Pancreas (tissue), 10 donors: ENCODE data around the gene TYK2. TPM values are rescaled to one million over a fixed set of nuclear protein-coding genes. Genes with fewer than 3 reads are reported as not detected.

Experiments
- ATAC-seq, 4 donors: fragments of 200-7000 bp; cut with Tn5 transposase; one replicate each; pipeline versions ENCODE4 v1.8.0 to v1.9.1; 2020; ENCODE audit warnings: mild to moderate bottlenecking in 4 of 4, moderate library complexity in 4 of 4
- DNase-seq, 6 donors: peaks; one replicate each; pipeline ENCODE4 v3.0.0-alpha.2; 2020
- FAIRE-seq: peaks from 2 replicates; lab custom pipeline; 2012; peaks lifted over from hg19 to GRCh38; lab: Jason Lieb, UNC
- H3K27ac ChIP-seq, 4 donors: fragments of 200-600 bp; sonication (generic); 1 replicate in 3 of 4; 2 replicates in 1 of 4; pipeline versions ENCODE4 v1.5.0 to v1.8.0; 2020
- H3K27me3 ChIP-seq, 4 donors: fragments of 200-600 bp; one replicate each; pipeline ENCODE4 v1.8.0; 2021
- H3K36me3 ChIP-seq, 3 donors: fragments of 200-600 bp; sonication (generic) in 1 of 3; one replicate each; pipeline versions ENCODE4 v1.5.0 to v1.8.0; 2020 to 2021
- H3K4me1 ChIP-seq, 3 donors: fragments of 200-600 bp; one replicate each; pipeline ENCODE4 v1.8.0; 2021
- H3K4me3 ChIP-seq, 4 donors: fragments of 200-600 bp; sonication (generic) in 2 of 4; one replicate each; pipeline versions ENCODE4 v1.5.0 to v1.8.0; 2020 to 2021
- H3K9me3 ChIP-seq, 4 donors: fragments of 200-600 bp; one replicate each; pipeline ENCODE4 v1.8.0; 2021
- WGBS, 2 donors: extraction: QIAGEN DNeasy Blood & Tissue Kit; methylation state at CpG; one replicate each; pipeline ENCODE4 v1.1.7; 2013; 5-methylcytosine and 5-hydroxymethylcytosine counted together
- intact Hi-C, 3 donors: fragments of 100-400 bp; cut with DNase I; formaldehyde crosslinking; loops; one replicate each; pipeline versions ENCODE4 v1.11.1 to v1.14.2; 2022
- polyA plus RNA-seq, 2 donors: library from polyadenylated mRNA; stranded (reverse); fragments of 200-250 nt; gene quantifications; one replicate each; pipeline ENCODE4 v1.2.3, GENCODE V29; 2013
- total RNA-seq, 6 donors: library from RNA; stranded (reverse); fragmentation: NEBNext Ultra II Directional in 4 of 6; extraction: Animal tissue kit (Norgen Biotek cat#: 25700) in 4 of 6; gene quantifications; one replicate each; pipeline versions ENCODE4 v1.2.1 to v1.2.4, GENCODE V29; 2021 to 2023
- TF ChIP-seq, protein P1 (sequence below), 4 donors: fragments of 200-600 bp; sonication (generic) in 3 of 4; IDR thresholded peaks; one replicate each; pipeline versions ENCODE4 v1.5.0 to v1.8.0; 2021; ENCODE audit warnings: antibody characterized with exemption in 4 of 4
- donor health status: healthy with polysubstance abuse.
- donor health status: DM: no; HTN: no; CAD: no; lungs with moderate emphysema.
- donor health status: DM: no; HTN: no; CAD: no.
- donor health status: control.
- donor health status: control.
- donor health status: Bipolar disorder and iron deficiency.
- donor health status: DM: yes; HTN: yes; CAD: no.
- donor health status: DM: no; HTN: no; CAD: no.
- donor health status: DM: no; HTN: no; CAD: no.
- donor health status: DM: yes; HTN: yes; CAD: no.

The TYK2 gene
- total and polyA plus RNA-seq, 8 donors, result 42.5 to 302 (median 57.6) TPM

GRCh38 chr19:10352764-10353671 lies 27.4 kb downstream of the TYK2 start:
- Histone ChIP-seq H3K4me1 (no peaks in the 10 kb centered on the region), H3K4me3 (no peak overlapping the region), H3K36me3 (peaks cover 0 to 17% (median 2%) of the 10 kb centered on the region in 3 donors), H3K27me3 (no peaks in the 10 kb centered on the region), H3K27ac (no peak overlapping the region), H3K9me3 (no peaks in the 10 kb centered on the region)
- FAIRE-seq, result no peak
- peak; percentile 23 to 62 (median 45) for ATAC-seq
- intact Hi-C loops, result no loop called here
- TF ChIP-seq, protein P1, sequence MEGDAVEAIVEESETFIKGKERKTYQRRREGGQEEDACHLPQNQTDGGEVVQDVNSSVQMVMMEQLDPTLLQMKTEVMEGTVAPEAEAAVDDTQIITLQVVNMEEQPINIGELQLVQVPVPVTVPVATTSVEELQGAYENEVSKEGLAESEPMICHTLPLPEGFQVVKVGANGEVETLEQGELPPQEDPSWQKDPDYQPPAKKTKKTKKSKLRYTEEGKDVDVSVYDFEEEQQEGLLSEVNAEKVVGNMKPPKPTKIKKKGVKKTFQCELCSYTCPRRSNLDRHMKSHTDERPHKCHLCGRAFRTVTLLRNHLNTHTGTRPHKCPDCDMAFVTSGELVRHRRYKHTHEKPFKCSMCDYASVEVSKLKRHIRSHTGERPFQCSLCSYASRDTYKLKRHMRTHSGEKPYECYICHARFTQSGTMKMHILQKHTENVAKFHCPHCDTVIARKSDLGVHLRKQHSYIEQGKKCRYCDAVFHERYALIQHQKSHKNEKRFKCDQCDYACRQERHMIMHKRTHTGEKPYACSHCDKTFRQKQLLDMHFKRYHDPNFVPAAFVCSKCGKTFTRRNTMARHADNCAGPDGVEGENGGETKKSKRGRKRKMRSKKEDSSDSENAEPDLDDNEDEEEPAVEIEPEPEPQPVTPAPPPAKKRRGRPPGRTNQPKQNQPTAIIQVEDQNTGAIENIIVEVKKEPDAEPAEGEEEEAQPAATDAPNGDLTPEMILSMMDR (IDR thresholded peaks at IDR 0.05), result no peak
- DNase-seq, result peak in 2 of 6 donors; percentile 43 to 76
- 85 to 86% methylated on average over 55 to 63 of the region's 63 CpGs for WGBS, 2 donors

DNA sequence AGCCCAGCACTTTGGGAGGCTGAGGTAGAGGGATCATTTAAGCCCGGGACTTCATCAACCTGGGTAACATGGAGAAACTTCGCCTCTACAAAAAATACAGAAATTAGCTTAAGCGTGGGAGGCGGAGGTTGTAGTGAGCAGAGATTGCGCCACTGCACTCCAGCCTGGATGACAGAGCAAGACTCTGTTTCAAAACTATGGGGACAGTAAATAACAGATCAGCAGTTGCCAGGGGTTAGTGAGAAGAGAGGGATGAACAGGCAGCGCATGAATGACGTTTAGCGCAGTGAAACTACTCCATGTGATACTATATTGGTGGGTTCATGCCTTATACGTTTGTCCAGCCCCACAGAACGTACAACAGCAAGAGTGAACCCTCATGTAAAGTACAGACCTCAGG lies 33.9 kb downstream of the TYK2 start:
- H3K27ac ChIP-seq, result peak overlapping the region in 2 of 4 donors; percentile 11 to 50
- no peaks in the 10 kb centered on the region for H3K36me3 ChIP-seq
- TF ChIP-seq, protein P1 (IDR thresholded peaks at IDR 0.05), result no peak
- intact Hi-C loops, result no loop called here
- FAIRE-seq (no peak), ATAC-seq (peak in 3 of 4 donors; percentile 75 to 87 (median 76)), DNase-seq (no peak)
- 52 to 61% methylated on average over 10 of the region's 10 CpGs for WGBS, 2 donors
- H3K4me1 ChIP-seq, result no peaks in the 10 kb centered on the region
- no peak overlapping the region for H3K4me3 ChIP-seq
- H3K9me3 ChIP-seq, result no peaks in the 10 kb centered on the region
- H3K27me3 ChIP-seq, result no peaks in the 10 kb centered on the region

GRCh38 chr19:10344780-10345179 lies 35.6 kb downstream of the TYK2 start:
- 85 to 91% methylated on average over 10 of the region's 10 CpGs for WGBS, 2 donors
- intact Hi-C loops, result no loop called here
- TF ChIP-seq, protein P1 (IDR thresholded peaks at IDR 0.05), result no peak
- Histone ChIP-seq H3K27ac (no peak overlapping the region), H3K9me3 (no peaks in the 10 kb centered on the region), H3K27me3 (no peaks in the 10 kb centered on the region), H3K36me3 (no peaks in the 10 kb centered on the region), H3K4me1 (no peaks in the 10 kb centered on the region), H3K4me3 (no peak overlapping the region)
- no peak for FAIRE-seq
- no peak for ATAC-seq
- no peak for DNase-seq

GRCh38 chr19:10343495-10343894 lies 36.9 kb downstream of the TYK2 start:
- FAIRE-seq (no peak), ATAC-seq (no peak), DNase-seq (no peak)
- TF ChIP-seq, protein P1 (IDR thresholded peaks at IDR 0.05), result no peak
- Histone ChIP-seq H3K9me3 (no peaks in the 10 kb centered on the region), H3K36me3 (no peaks in the 10 kb centered on the region), H3K4me3 (no peak overlapping the region), H3K4me1 (no peaks in the 10 kb centered on the region), H3K27me3 (no peaks in the 10 kb centered on the region), H3K27ac (no peak overlapping the region)
- WGBS, 2 donors, result 48 to 57% methylated on average over 2 of the region's 2 CpGs
- intact Hi-C loops, result no loop called here

- no peaks in the 10 kb centered on the region for H3K36me3 ChIP-seq
- DNase-seq (no peak), FAIRE-seq (no peak), ATAC-seq (no peak)
- no peaks in the 10 kb centered on the region for H3K4me1 ChIP-seq
- TF ChIP-seq, protein P1 (IDR thresholded peaks at IDR 0.05), result no peak
- H3K27me3 ChIP-seq, result no peaks in the 10 kb centered on the region
- 81 to 89% methylated on average over 5 of the region's 5 CpGs for WGBS, 2 donors
- H3K27ac ChIP-seq, result no peak overlapping the region
- intact Hi-C loops, result no loop called here
- no peaks in the 10 kb centered on the region for H3K9me3 ChIP-seq
- H3K4me3 ChIP-seq, result no peak overlapping the region
Measured at GRCh38 chr19:10339977-10340376, 40.4 kb downstream of the TYK2 start.
